Measurements from ENCODE around the gene FERMT1.

DNA sequence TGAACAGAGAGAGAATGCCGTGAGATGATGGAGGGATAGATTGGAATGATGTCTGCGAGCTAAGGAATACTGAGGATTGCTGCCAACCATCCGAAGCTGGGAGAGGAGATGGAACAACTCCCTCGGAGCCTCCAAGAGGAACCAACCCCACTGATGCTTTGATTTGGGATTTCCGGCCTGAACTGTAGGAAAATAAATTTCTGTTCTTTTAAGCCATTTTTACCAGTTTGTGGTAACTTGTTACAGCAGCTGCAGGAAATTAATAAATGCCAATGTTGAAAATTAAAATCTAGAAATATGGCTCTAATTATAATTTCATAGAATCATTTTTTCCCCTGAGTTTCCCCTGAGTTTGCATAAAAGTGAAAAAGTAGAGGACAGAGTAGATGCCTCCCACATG, 83.1 kb downstream of the FERMT1 start:
- TF ChIP-seq POLR2A (IDR thresholded peaks at IDR 0.05; ENCODE audit: low read length) (no peak), GATA1 (IDR thresholded peaks at IDR 0.05; ENCODE audit: low read depth, low read length) (no peak)

Measured in erythroblast (primary cell).